Measurements from ENCODE around the gene NAT14.

The NAT14 gene

DNA sequence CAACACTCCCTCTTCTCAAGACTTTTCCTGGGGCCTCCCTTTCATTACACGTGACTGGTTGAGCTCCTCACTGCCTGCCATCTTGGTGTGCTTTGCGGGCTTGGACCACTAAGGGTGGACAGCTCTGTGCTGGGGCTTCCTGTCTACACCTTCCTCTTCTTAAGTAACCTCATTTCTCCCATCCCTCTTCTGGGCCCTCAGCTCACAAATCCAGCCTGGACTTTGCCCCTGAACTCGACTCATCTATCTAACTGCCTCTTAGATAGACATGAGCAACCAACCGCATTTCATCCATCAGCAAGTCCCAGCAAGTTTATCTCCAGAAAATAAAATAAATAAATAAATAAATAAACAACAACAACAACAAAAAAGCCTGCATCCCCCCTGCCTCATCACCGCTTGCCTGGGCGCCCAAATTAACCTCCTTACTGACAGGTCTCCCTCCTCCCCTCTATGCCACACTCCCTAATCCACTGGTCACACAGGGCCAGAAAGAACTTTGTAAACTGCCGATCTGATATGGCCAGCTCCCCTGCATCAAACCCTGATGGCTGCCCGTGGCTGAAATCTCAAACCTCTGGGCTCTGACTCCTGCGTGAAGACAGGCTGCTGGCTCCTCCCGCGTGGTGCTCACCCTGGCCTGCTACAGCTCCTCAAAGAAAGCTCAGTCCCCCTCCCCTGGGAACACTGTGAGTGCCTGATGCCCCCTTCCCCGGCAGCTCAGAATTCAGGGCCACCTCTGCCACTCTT, 31.3 kb upstream of the NAT14 start:
- no peak for DNase-seq

DNA sequence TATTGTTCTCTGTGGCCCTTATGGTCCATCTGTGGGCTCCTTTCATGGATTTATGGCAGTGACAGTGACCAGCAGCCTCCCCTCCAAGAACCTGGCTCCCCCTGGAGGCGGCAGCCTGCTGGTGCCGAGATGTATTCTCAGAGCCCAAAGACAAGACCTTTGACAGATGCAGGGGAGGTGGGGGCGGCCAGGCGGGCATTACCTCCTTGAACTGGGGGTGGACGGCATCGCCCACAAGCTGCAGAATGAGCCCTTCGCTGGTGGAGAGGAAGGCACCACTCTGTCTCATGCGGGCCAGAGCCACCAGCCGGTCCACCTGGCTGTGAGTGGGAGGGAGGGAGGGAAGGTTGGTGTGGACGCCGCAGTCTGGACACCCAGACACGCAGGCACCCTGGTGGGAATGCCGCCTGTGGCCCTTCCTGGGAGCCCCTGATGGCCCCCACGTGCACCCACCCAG, 30.2 kb upstream of the NAT14 start:
- no peak for DNase-seq

DNA sequence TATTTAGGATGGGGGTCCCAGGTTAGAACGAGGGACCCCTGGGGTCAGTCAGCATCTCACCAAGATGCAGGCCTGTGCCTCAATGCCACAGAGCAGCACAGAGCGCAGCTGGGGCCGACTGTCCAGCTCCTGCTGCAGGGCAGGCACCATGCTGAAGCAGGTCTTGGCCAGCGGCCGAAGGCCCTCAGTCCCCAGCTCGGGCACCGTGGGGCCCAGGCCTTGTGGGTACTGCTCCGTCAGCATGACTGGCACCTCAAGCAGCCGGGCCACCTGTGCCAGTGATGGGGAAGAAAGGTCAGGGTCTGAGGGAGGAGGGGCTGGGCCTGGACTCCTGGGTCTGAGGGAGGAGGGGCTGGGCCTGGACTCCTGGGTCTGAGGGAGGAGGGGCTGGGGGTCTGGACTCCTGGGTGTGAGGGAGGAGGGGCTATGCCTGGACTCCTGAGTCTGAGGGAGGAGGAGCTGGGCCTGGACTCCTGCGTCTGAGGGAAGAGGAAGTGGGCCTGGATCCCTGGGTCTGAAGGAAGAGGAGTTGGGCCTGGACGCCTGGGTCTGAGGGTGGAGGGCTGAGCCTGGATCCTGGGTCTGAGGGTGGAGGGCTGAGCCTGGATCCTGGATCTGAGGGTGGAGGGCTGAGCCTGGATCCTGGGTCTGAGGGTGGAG, 29.3 kb upstream of the NAT14 start:
- DNase-seq = no peak

DNA sequence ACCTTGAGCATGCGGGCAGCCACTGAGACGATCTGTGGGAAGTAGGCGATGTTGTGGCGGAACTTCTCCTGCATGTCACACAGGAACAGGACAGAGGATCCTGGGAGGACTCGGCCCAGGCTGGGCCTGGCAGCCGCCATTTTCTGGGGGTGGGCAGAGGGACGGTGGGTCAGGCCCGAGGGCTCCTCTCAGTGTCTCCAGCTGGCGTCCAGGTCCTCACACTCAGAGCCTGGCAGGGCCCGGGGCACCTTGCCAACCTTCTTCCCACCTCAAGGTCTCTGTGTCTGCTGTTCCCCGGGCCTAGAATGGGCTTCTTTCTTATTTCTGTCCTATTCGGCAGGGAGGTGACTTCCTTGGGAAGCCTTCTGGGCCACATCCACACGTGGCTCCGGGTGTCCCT, 28.6 kb upstream of the NAT14 start:
- DNase-seq = no peak

DNA sequence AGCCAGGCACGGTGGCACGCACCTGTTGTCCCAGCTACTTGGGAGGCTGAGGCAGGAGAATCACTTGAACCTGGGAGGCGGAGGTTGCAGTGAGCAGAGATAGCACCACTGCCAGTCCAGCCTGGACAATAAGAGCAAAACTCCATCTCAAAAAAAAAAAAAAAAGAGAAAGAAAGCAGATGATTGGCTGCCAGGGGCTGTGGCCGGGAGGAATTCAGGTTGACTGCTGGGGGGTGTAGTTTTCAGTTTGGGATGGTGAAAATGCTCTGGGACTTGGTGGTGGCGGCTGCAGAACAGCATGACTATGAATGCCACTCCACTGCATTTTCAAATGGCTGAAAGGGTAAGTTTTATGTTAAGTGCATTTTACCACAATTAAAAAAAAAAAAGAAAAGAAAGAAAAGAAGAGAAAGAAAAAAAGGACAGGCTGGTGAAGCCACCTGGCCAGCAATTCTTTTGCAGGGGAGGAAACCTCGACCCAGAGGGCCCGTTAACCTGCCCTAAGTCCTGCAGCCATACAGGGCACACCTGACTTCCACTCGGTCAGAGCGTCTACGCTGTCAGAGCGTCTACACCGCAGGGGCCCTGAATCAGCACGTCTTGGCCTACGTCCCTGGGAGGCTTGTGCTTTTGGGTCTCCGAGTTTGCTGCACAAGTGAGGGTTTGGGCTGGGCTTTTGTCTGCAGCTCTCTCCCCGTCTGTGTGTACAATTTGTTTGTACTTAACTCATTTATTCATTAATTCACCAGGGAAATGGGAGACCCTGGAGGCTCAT, 27.1 kb upstream of the NAT14 start:
- DNase-seq = no peak

DNA sequence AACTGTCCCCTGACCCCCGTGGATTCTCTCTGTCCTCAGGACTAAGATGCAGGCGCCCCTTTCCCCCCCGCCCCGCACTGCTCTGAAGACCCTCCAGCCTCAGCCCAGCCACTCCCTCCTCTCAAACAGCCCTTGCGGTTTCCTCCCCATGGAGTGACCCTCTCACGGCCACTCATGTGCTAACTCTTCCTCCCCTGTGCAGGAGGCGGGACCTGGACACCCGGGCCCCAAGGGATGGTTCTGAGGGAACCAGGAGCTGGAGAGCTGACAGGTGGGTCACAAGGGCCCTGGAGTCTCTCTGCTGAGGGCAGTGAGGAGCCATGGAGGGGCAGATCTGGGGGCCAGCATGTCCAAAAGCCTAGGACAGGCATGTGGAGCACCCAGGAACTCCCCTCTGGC, 25.4 kb upstream of the NAT14 start:
- DNase-seq = no peak

DNA sequence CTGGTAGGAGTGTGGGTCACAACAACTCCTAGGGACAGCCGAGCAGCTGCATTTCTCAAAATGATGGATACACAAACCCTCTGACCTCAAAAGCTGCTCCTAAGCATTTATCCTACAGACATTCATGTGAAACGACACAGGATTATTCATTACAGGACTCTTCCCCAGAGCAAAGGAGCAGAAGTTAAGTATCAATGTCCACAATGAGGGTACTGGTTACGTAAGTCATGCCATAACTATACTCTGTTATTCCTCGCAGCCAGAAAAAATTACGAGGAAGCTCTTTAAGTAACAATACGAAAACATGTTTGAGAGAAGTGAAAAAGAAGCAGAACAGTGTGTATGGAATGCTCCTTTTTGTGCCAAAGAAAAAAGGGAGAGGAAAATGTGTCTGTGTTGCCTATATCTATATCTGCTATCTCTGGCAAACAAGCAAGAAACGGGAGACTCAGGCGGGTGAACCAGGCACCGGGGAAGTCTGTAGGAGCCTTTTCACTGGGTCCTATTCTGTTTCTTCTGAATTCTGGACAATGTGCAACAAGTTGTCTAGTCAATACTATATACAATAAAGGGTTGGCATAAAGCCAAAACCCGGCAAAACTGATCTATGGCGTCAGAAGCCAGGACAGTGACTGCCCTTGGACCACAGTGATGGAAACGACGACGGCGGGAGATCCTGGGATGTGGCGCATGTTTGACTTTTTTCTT, 24.9 kb upstream of the NAT14 start:
- no peak for DNase-seq

DNA sequence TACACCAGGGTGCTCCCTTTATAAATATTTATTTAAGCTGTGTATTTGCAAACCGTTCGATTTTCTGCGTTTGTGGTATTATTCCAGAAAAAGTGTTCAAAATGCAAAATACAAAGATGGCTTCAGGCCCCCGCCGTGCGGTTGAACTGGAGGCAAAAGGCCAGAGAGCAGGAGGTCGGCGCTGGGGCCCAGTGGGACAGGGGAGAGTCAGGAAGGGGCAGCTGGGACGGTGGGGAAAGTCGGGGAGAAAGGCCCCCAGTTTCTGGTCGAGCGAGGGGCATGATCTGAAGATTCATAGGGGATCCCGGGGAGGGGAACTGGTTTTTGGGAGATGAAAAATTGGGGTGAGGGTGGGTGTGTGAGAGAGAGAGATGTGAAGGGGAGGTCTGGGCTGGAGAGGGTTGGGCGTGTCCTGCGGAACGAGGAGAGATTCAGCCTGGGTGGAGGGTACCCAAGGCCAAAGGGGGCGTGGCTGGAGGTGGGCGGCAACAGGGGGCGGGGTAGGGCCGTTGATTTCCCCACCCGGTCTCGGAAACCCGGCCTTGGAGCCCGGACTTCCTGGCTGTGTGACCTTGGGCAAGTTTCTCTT, 24.2 kb upstream of the NAT14 start:
- DNase-seq = no peak

DNA sequence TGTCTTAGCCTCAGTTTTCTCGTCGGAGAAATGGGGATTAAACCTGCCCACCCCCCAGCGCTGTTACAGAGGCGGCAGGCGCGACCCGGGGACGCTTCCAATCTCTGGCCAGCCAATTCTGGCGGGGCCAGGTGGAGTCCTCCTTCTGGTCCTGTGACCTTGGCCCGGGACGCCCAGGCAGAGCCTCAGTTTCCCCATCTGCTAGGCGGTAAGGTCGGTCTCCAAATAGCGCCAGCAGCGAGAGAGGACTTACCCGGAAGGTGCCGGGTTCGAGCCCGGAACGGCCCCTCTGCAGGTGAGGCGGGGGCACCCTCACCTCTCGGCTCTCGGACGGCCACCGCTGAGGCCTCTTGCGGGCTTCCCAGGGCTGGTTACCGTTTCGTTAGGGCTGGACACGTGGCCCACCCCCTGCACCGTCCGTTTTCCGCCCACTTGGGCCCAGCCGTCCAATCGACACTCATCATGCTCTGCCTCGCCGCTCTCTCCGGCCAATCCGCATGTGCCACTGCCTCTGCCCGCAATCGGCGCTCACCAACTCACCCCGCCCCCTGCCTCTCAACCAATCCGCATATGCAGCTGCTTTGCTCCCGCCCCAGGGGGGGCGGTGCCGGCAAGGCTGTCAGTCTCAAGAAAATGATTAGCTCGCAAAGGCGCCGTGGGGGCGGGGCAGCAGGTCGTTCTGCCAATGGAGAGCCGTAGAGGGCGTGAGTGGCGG, 23.6 kb upstream of the NAT14 start, which contains the start of gene ISOC2:
Gene ISOC2 (minus strand): TSS at position 384 of the 715 bp plus-strand sequence. CDS start 5,156 bp downstream, outside the sequence.
- DNase-seq = peak; percentile 97

DNA sequence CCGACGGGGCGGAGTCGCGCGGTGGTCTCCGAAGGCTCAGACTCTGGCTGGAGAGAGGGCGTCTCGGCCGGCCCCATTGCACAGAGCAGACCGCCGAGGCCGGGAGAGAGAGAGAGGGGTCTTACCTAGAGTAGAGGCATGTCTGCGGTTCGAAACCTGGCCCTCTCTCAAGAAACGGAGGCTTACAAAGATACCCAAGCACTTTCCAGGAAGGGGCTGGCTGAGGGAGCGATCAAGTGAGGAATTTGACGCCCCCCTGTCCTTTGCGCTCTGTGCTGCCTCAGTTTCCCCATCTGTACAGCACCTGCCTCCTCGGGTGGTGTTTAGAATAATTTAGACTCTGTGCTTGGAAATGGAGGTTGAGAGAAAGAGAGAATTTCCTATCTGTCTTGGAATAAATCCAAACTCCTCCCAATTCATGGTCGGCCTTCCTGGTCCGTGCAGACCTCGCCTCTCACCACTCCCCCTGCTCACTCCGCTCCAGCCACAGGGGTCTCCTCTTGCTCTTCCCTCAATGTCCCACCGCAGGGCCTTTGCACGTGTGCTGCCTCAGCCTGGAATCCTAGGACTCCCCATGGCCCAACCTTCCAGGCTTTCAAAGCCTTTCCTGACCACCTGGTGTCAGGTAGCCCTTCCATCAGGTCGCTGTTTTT, 22.9 kb upstream of the NAT14 start:
- no peak for DNase-seq

DNA sequence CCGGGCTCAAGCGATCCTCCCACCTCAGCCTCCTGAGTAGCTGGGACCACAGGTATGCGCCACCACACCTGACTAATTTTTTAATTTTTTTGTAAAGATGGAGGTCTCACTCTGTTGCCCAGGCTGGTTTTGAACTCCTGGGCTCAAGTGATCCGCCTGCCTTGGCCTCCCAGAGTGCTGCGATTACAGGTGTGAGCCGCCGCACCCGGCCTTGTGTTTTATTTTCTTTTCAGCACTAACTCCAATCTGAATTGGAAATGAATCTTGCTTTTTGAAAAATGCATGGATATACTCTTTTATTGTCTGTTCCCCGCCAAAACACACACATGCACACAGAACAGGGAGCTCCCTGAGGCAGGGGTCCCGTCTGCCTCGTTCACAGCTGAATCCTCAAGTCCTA, 22.3 kb upstream of the NAT14 start:
- no peak for DNase-seq

DNA sequence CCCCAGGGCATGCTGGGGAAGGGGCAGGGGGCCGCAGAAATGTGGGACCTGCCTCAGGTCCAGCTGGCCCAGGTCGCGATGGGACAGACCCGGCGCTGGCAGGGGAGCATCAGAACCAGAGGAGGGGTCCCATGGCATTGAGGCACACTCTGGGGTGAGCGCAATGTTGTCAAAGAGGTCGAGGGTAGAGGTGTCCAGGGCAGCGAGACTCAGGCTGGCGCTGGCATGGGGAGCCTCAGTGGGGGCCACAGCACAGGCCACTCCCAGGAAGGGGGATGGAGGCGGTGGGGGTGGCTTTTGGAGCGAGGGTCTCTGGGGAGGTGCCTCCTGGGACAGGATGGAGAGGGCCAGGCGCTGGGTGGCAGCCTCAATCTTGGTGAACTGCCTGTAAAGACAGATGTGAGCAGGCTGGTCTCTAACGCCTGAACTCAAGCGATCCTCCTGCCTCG, 21.4 kb upstream of the NAT14 start:
- no peak for DNase-seq

DNA sequence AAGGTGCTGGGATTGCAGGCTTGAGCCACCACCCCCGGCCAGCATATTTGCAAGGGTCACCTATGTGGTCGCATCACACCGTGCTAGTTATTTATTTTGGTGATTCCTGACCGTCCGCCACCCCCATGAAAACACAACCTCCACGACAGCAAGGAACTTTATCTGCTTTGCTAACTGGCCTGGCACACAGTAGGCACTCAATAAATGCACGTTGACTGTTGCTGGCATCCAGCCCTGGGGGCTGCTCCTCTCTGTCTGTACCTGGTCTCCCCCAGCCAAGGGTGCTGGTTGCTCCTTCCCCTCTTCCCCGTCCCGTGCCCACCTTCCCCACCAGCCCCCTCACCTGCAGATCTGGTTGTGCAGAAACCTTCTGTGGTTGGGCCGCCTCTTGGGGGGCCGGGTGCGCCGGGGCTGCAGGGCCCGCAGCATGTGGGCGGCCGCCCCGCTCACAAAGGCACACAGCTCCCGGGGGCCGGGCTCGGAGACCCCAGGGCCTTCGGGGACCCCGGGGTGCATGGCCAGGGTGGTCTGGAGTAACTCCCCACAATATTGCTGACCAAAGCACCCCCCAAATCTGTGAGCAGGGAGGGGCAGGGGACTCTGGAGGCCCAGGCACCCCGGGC, 20.8 kb upstream of the NAT14 start:
- DNase-seq = no peak

DNA sequence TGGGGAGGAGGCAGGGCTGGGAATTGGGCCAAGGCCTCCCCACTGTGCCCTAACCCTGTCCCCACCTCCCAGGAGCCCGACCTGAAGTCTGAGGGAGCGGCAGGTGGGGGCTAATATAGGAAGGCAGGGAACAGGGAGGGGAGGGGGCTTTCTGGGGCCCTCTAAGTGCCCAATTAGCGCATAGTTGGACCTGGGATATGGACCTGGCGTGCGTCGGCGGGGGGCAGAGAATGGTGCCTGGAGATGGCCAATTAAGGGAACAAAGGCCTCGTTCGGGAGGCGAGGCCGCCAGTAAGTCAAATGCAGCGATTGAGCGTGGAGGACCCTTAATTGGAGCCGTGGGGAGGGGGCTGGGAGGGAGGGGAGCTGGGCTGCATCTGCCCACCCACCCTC, 20.3 kb upstream of the NAT14 start, which contains the start of gene C19orf85:
Gene C19orf85 (minus strand): TSS at position 90 of the 393 bp plus-strand sequence. CDS start 197 bp downstream, outside the sequence.
- no peak for DNase-seq

DNA sequence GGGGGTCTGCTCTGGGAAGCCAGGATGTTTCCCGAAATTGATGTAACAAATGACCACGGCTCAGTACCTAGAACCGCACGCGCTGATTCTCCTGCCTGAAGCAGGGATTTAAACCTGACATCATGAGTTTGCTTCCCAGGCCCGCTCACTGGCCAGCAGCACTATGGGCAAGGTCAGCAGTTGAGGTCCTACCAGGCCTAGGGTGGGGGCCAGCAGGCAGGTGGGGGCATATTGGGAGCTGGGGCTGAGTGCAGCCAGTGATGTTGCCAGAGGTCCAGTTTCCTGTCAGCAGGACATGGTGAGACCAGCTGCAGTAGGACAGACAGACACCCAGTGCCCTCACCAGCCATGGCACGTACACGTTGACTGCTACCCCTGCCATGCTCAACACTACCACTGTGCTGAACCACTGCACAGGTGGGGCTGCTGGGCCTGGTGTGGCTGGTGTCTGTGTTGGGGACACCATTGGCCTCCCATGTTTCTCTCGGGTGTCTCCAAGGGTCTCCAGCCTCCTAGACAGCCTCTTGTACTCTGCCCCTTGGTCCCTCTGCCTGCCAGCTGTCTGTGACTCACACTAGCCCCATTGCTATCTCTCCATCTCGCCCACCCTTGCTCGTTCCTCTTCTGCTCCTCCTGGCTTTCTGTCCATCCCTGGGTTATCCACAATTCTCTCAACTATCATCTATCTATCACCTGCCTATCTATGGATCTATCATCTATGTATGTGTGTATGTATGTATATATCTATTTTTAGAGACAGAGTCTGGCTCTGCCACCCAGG, 19.3 kb upstream of the NAT14 start:
- DNase-seq = no peak

DNA sequence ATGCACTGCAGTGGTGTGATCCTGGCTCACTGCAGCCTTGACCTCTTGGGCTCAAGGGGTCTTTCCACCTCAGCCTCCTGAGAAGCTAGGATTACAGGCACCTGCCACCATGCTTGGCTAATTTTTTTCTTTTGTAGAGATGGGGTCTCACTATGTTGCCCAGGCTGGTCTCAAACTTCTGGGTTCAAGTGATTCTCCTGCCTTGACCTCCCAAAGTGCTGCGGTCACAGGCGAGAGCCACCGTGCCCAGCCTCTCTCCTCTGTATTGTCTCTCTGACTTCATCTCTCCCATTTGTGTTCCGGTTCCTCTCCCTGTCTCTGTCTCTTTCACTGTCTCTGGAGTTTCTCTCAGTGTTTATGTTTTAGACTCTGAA, 18.8 kb upstream of the NAT14 start:
- DNase-seq = no peak

DNA sequence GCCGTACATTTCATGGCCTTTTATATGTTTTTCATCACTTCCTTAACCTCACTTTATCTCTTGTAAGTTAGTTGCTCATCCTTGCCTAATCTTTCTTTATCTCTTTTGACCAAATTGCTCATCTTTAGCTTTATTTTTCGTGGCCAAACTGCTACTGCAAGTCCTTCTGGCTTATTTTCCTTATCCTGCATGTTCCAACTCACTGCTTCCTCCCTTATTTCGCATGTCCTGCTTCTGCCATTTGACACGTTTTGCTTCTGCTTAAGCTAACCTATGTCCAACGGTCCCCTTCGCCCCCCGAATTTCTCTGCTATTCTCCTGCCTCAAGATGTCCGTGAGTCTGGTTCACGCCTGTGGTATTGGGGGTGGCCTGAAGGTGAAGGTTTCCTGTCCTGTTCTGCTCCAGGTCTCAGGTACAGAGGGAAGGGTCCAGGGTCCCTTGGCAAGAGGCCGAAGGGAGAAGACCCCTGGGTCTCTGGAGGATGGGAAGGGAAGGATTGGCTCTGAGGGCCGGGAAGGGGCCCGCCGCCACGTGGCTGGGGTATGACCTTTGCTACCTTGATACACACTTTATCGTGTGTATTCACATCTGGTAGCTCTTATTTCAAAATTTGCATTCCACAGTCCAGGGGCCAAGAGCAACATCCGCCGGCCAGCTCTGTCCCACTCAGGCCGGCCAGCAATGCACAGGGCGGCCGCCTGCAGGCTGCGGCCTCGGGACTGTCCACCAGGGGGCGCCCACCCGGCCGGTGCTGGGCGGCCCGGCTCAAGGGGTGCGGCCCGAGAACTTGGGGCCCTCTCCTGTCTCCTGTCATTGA, 17.5 kb upstream of the NAT14 start:
- no peak for DNase-seq

DNA sequence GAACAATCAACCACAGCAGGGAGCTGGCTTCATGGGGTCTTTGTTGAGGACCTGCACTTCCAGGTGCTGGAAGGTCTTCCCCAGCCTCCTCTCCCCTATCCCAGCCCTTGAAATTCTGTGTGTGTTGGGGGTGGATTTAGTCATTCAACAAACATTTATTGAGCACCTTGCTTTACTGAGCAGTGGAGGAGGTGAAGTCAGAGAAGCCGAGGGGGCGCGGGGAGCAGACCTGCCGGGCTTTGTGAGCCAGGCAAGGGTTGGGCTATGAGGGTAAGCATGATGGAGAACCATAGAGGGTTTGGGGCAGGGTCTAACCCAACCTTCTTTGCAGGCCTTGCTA, 17.0 kb upstream of the NAT14 start:
- no peak for DNase-seq

DNA sequence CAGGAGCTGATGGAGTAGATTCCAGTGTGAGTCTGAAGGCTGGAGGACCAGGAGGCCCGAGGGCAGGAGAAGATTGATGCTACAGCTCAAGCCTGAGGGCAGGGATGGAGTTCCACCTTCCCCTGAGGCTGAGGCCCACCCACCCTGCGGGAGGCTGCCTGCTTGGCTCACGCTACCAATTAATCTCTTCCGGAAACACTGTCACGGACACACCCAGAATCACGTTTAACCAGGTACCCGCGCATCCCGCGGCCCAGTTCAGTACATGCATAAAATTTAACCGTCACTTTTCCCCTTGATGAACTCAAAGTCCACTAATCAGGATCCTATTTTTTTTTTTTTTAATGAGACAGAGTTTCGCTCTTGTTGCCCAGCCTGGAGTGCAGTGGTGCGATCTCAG, 13.7 kb upstream of the NAT14 start:
- no peak for DNase-seq

Data from NCI-H1048 (cell line).